Ammon's horn (tissue), 1 donor: ENCODE data around the gene CEP250.
"Not testable (repeated sequence)": the region's sequence is repeated elsewhere in the genome, so short reads cannot be mapped to it uniquely, and the experiment has no call there.

Source experiments
- DNase-seq: peaks from one replicate; pipeline ENCODE4 v3.0.0-alpha.2; 2016; ENCODE audit warnings: low spot score

The CEP250 gene, protein sequence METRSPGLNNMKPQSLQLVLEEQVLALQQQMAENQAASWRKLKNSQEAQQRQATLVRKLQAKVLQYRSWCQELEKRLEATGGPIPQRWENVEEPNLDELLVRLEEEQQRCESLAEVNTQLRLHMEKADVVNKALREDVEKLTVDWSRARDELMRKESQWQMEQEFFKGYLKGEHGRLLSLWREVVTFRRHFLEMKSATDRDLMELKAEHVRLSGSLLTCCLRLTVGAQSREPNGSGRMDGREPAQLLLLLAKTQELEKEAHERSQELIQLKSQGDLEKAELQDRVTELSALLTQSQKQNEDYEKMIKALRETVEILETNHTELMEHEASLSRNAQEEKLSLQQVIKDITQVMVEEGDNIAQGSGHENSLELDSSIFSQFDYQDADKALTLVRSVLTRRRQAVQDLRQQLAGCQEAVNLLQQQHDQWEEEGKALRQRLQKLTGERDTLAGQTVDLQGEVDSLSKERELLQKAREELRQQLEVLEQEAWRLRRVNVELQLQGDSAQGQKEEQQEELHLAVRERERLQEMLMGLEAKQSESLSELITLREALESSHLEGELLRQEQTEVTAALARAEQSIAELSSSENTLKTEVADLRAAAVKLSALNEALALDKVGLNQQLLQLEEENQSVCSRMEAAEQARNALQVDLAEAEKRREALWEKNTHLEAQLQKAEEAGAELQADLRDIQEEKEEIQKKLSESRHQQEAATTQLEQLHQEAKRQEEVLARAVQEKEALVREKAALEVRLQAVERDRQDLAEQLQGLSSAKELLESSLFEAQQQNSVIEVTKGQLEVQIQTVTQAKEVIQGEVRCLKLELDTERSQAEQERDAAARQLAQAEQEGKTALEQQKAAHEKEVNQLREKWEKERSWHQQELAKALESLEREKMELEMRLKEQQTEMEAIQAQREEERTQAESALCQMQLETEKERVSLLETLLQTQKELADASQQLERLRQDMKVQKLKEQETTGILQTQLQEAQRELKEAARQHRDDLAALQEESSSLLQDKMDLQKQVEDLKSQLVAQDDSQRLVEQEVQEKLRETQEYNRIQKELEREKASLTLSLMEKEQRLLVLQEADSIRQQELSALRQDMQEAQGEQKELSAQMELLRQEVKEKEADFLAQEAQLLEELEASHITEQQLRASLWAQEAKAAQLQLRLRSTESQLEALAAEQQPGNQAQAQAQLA (N-terminal part only)

DNA sequence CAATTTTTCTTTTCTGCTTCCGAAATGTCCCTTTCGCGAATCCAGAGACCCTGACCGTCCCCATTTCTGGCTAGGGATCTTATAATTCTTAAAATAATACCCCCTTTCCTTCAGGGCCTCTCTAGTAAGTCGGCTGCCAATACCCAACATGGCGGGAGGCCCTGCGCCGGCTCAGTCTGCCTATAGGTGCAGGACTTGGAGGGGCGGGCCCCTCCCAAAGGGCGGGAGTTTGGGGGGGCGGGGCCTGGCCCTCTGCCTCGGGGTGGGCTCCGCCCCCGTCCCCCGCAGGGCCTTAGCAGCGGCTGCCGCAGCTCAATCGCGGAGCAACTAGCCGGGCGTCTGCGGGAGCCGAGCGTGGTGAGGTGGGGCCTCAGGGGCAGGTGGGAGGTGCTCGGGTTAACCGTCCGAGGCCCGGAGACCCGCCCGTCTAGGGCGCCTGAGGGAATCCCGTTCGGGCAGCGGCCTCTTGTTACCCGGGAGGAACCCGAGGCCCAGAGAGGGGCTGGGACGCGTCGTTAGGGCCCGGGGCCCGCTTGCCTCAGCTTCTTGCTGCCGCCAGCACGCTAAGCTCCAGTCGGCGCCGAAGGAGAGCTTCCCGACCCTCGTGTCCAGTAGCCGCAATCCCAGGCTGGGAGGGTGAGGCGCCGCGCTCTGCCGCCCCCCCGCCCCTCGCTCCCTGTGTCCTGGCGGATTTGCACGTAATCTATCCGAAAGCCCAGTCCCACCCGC is at the start of gene CEP250:
Gene CEP250 (plus strand): TSS at position 718 of the 729 bp plus-strand sequence. CDS start 6,770 bp downstream, outside the sequence.
- peak; percentile 94 for DNase-seq

DNA sequence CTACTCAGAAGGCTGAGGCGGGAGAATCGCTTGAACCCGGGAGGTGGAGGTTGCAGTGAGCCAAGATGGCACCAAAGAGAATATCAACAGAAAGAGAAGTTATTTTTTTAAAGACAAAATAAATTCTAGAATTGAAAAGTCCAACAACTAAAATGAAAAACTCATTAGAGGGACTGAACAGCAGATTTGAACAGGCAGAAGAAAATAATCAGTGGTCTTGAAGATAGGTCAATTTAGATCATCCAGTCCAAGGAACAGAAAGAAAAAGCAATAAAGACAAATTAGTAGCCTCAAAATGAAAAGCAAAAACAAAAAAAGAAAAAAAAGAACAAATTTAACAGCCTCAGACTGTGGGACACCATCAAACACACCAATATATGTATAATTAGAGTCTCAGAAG is 49.6 kb upstream of the CEP250 start:
- no peak for DNase-seq

GRCh38 chr20:35408270-35408669 is 47.1 kb upstream of the CEP250 start:
- no peak for DNase-seq

DNA sequence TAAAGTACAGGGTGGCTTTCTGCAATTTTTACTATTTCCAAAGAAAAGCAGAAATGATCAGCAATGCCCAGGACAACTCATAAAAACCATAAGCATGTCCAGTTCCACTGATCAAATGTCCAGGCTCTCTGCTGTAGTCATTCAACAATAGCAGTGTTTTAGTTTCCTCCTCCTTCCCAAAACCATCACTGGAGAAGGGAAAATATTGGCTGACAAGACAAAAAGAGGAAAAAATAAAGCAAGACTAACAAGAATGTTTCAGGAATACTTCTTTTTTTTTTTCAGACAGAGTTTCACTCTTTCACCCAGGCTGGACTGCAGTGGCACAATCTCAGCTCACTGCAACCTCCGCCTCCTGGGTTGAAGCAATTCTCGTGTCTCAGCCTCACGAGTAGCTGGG is 45.9 kb upstream of the CEP250 start:
- no peak for DNase-seq

DNA sequence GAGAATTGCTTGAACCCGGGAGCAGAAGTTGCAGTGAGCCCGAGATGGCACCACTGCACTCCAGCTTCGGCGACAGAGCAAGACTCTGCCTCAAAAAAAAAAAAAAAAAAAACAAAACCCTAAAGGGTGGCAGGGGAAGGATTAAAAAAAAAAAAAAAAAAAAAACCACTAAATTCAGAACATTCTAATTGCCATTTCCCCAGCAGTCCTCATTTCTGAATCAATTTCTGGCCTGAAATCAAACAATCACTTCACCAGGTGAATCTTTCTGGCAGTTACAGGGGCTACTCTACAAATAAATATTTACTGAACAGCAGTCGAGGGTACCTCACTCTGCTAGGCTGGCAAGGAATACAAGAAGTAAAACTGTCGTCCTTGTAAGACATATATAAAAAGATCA is 44.8 kb upstream of the CEP250 start:
- no peak for DNase-seq

DNA sequence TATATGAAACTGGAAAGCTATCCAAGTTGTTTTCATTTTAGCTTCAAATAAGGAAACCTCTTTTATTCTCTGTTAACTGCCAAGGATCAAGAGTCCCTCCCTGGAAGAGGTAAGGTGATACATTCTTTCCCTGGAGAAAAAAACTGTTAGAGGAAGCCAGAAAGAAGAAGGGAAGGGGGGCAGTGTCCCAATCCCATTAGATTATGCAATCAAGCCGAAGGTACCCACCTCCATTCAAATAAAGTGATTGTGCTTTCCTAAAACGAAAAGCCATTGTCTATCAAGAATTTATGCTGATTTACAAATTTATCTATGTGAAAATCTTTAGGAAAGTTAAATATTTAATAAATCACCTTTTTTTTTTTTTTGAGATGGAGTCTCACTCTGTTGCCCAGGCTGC is 34.1 kb upstream of the CEP250 start:
- DNase-seq, result no peak

DNA sequence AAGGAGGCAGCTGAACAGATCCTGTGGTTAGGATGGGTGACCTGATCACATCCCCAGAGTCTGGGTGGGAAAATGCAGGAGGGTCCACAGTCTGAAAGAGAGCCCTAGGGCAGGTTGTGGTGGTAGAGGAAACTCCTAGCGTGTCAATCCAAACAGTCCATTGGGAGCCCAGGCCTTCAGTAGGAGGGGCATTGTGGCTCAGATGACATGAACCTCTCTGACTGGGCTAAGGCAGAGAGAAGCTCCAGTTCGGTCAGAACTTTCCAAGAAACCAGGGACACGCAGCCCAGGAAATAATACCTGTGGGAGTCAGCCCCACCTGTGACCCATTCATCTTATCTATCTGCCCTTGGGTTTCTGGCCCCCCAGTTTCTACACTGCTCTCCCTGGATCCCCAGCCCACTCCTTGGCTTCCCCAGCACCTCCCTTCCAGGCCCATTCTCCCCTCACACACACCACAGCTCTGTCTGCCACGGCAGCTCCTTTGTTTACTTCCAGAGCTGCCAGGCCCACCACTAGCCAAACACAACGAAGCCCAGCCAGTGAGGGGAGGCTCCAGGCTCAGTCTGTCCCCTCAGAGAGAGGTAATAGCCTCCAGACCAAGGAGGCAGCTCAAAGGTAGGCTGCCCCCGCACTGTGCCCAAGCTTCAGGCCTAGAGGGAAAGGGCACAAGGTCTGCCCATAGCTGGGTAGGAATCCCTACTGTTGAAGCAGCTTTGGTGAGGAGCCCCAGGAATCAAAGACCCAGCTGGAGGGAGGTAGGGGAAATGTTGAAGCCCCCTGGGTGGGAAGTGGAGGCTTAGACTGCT is 23.6 kb upstream of the CEP250 start:
- no peak for DNase-seq

- no peak for DNase-seq
Measured at GRCh38 chr20:35432430-35432735, 23.0 kb upstream of the CEP250 start.

DNA sequence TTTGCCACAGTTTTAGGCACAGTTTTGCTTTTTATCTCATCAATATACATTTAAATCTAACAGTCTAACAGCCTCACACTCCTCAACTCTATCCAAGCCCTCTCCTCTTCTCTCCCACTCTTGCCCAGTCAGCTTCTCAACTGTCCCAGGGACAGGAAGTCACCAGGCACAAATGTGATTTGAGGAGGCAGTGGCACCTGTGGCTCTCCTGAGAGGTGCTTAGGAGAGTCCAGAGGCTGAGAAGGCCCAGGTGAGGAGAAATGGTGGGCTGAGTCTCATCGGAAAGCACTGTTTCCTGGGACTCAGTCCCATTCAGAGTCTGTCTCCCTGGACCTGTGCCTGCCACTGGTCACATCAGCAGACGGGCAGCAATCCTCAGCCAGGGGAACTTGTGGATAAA is 22.1 kb upstream of the CEP250 start:
- no peak for DNase-seq

DNA sequence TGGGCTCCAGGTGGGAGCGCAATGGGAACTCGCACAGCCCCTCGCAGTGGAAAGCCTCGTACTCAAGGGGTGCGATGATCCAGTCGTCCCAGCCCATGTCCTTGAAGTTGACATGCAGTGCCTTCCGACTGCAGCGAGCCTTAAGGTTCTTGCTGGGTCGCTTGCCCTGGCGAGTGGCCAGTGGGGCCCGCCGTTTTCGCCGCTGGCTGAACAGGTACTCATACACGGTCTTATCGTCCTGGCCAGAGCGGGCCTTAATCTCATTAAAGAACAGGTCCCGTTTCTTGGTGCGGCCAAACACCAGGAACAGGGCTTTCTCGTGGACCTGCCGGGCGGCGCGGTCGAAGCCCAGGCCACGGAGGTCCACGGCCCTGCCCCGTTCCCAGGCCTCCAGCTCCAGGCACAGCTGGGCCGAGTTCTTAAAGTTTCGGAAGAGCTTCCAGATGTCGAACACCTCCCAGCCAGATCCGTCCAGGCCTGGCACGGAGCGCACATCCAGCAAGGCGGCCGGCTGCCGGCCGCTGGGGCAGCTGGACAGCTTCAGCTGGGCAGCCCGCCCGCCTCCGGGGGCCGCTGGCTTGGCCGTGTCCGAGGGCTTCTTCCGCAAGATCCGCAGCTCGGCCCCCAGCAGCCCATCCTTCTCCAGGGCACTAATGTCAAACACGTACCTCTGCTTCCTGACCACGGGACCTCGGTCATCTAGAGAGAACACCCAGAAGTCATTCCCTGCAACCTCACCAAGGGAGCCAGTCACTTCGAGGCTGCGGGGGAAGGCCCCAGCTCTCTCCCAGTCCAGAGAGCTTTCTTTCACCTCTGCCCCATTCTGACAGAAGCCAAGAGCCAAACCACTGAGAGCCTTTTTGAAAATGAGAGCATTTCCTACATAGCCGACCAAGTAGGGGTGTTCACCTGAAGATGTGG is 21.1 kb upstream of the CEP250 start:
- no peak for DNase-seq

DNA sequence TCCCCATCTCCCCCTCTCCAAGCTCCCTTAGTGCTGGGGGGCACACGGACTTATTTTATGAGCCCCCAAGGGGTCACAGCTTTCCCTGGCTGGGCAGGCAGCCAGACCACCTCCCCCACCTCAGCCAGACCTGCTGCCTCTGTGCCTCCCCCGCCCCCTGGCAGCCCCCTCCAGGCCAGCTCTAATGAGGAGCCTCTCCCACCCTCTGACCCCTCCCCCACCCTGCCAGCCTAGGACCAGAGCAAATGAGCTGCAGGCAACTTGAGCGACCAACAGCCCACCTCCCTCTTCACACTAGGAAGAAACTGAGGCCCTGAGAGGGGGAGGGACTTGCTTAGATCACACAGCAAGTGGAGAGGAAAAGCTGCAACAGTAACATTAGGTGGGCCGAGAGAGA is 19.2 kb upstream of the CEP250 start:
- no peak for DNase-seq

DNA sequence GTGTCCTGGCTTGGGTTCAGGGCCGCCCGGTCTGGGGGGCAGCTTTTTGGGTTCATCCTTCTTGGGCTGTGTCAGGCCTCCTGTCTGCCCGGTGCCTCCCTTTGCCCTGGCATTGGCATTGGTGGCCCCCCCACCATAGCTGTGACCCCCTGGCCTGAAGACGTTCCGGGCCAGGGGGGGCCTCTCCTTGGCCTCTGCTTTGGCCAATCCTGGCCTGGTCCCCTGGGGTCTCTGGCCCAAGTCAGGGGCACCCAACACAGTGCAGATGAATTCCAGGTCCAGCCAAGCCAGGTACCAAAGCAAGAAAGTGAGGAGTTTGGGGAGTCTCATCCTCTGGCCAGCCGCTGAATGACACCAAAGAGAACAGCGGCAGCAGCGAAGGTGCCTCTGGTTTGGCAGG is 17.8 kb upstream of the CEP250 start:
- DNase-seq, result no peak

DNA sequence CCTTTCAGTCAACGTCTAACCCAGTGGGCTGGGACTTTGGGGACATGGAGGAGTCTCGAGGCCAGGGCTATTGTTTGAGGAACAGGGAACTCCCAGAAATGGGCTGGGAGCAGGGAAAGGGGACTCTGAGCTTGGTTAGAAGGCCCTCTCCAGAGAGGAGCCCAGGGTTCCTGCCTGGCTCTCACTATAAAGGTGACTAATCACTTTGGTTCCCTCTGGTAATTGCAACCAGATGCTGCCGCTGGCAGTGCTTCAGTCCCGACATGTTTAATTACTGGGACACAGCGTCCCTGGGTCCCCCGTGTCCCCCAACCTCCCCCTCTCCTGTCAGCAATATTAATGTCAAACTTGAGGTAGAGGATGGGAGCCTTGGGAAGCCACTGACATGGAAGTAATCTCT is 12.4 kb upstream of the CEP250 start:
- DNase-seq, result no peak

DNA sequence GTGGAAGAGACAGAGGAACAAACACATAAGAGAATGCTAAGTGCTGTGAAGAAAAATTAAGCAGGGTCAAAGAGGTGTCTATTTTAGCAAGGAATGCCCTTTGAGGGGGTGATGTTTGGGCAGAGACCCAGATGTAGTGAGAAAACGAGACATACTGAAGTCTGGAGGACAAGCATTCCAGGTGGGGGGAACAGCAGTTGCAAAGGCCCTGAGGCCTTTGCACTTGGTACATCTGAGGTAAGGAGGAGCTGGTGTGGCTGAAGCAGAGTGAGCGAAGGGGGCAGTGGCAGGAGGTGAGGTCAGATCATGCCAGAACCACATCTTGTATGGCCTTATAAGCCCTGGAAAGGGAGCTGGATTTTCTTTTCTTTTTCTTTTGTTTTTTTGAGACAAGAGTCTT is 11.2 kb upstream of the CEP250 start:
- DNase-seq, result no peak

DNA sequence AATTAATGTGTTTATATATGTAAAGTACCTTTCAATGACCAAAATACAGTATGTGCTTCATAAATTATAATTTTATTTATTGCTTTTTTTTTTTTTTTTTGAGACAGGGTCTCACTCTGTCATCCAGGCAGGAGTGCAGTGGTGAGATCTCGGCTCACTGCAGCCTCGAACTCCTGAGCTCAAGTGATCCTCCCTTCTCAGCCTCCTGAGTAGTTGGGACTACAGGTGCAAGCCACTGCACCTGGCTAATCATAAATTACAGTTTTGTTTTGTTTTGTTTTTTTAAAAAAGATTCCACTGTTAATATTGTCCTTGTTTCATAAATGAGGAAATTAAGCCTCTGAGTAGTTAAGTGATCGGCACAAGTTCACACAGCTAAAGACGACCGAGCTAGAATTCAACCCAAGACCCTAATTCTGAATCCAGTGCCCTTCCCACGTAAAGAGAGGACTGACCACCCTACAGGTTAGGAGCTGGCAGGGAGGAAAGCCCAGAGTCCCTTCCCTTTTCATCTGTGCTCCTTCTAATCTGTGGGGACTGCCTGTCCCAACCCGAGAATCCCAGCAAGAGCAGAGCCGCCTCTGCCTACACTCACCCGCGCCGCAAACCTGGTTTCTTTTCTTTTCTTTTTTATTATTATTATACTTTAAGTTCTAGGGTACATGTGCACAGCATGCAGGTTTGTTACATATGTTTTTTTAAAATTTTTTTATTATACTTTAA is 8.9 kb upstream of the CEP250 start:
- no peak for DNase-seq

- DNase-seq, result peak; percentile 77
Measured at GRCh38 chr20:35447082-35447789, 8.2 kb upstream of the CEP250 start.

- no peak for DNase-seq
Measured at GRCh38 chr20:35448788-35449373, 6.5 kb upstream of the CEP250 start.

- DNase-seq, result not testable (repeated sequence)
Measured at GRCh38 chr20:35449855-35450254, 5.5 kb upstream of the CEP250 start.
